Measurements from ENCODE around the gene C12orf54.

GRCh38 chr12:48441069-48441468 is 41.2 kb upstream of the C12orf54 start:
- TF ChIP-seq CTCF (IDR thresholded peaks at IDR 0.05), result no peak
- no peak for TF ChIP-seq POLR2A (IDR thresholded peaks at IDR 0.05)
- no peak for TF ChIP-seq POLR2AphosphoS5 (IDR thresholded peaks at IDR 0.05)

All from gastroesophageal sphincter (tissue), 3 donors.